Measurements from ENCODE around the gene PATZ1.
A peak's percentile ranks its signal among the peaks of the same experiment; 100 is the strongest.
"Not testable (repeated sequence)": the region's sequence is repeated elsewhere in the genome, so short reads cannot be mapped to it uniquely, and the experiment has no call there.

Gene PATZ1
- long read RNA-seq, transcript PATZ1-203 (4 exons, 3,638 nt), result major isoform, 6 of 20 reads
- long read RNA-seq, partial matches to known transcripts, result 3 of 20 reads
- long read RNA-seq, other reads (novel, unspliced or antisense), result 5 of 20 reads

GRCh38 chr22:31346255-31346732 is at the start of gene PATZ1:
PATZ1 (minus strand) TSS chr22:31346346; CDS start chr22:31345602, 744 bp downstream.
- no peaks in the 10 kb centered on the region for H3K27me3 ChIP-seq (ENCODE audit: insufficient read depth, poor library complexity, severe bottlenecking)
- H3K27ac ChIP-seq (replicated peaks), result peak within 1 kb of the TSS; percentile 97
- DNase-seq (ENCODE audit: low read depth in 1 of 2, low spot score in 1 of 2), result peak; percentile 85 to 91
- H3K4me3 ChIP-seq (replicated peaks; ENCODE audit: insufficient read depth, low read length), result peak within 1 kb of the TSS; percentile 76
- TF ChIP-seq REST (IDR thresholded peaks at IDR 0.05; ENCODE audit: insufficient replicate concordance, low read depth) (peak; percentile 4), POLR2AphosphoS5 (IDR thresholded peaks at IDR 0.05; ENCODE audit: low read depth) (peak; percentile 43; the same call in 1 of the 2 replicates), GABPA (IDR thresholded peaks at IDR 0.05; ENCODE audit: low read depth) (peak; percentile 32; the same call in 1 of the 2 replicates), CTCF (IDR thresholded peaks at IDR 0.05; ENCODE audit: insufficient read depth, low read length) (no peak), SPI1 (IDR thresholded peaks at IDR 0.05; ENCODE audit: borderline replicate concordance, low read depth) (peak; percentile 91)

- Histone ChIP-seq H3K4me3 (replicated peaks; ENCODE audit: insufficient read depth, low read length) (no peak overlapping the region), H3K27me3 (ENCODE audit: insufficient read depth, poor library complexity, severe bottlenecking) (no peaks in the 10 kb centered on the region), H3K27ac (replicated peaks) (no peak overlapping the region)
- DNase-seq (ENCODE audit: low read depth in 1 of 2, low spot score in 1 of 2), result no peak
- no peak for TF ChIP-seq POLR2AphosphoS5 (IDR thresholded peaks at IDR 0.05; ENCODE audit: low read depth)
- TF ChIP-seq CTCF (IDR thresholded peaks at IDR 0.05; ENCODE audit: insufficient read depth, low read length), result no peak
- no peak for TF ChIP-seq GABPA (IDR thresholded peaks at IDR 0.05; ENCODE audit: low read depth)
- TF ChIP-seq SPI1 (IDR thresholded peaks at IDR 0.05; ENCODE audit: borderline replicate concordance, low read depth), result no peak
- TF ChIP-seq REST (IDR thresholded peaks at IDR 0.05; ENCODE audit: insufficient replicate concordance, low read depth), result no peak
These were observed 48.2 kb upstream of the PATZ1 start for GRCh38 chr22:31394326-31394725.

GRCh38 chr22:31393893-31394292 is 47.7 kb upstream of the PATZ1 start:
- TF ChIP-seq GABPA (IDR thresholded peaks at IDR 0.05; ENCODE audit: low read depth) (no peak), REST (IDR thresholded peaks at IDR 0.05; ENCODE audit: insufficient replicate concordance, low read depth) (no peak)
- H3K27me3 ChIP-seq (ENCODE audit: insufficient read depth, poor library complexity, severe bottlenecking), result no peaks in the 10 kb centered on the region
- DNase-seq (ENCODE audit: low read depth in 1 of 2, low spot score in 1 of 2), result no peak
- H3K4me3 ChIP-seq (replicated peaks; ENCODE audit: insufficient read depth, low read length), result no peak overlapping the region
- no peak overlapping the region for H3K27ac ChIP-seq (replicated peaks)

- H3K4me3 ChIP-seq (replicated peaks; ENCODE audit: insufficient read depth, low read length); H3K27ac ChIP-seq (replicated peaks); H3K27me3 ChIP-seq (ENCODE audit: insufficient read depth, poor library complexity, severe bottlenecking); DNase-seq (ENCODE audit: low read depth in 1 of 2, low spot score in 1 of 2): not testable (repeated sequence)
These were observed 32.5 kb upstream of the PATZ1 start for GRCh38 chr22:31378651-31379050.

All from HL-60 (cell line).